ENCODE data around the gene TMPRSS11D. TPM values are rescaled to one million over a fixed set of nuclear protein-coding genes. Genes with fewer than 3 reads are reported as not detected.

TMPRSS11D gene
- total RNA-seq, 1 donor: not detected

DNA sequence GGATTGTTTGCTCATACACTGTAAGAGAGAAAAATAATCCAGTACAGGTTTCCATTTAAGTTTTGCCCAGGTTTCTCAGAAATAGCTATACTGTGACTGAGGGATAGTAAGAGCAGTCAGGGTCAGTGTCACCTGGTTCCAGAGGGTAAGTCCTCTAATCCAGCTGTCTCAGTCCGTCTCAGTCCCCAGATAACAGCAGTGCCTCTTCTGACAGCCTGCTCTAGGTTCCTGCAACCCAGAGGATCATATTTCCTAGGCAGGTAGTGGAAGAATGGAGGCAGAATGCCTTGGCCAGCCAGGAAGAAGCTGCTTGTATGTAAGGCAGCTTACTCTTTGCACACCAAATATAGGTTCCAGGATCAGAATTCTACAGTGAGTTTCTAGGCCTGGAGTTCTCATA, 107.1 kb downstream of the TMPRSS11D start:
- H3K27ac ChIP-seq (ENCODE audit: low read depth, low read length): no peak overlapping the region
- no peak overlapping the region for H2AFZ ChIP-seq (ENCODE audit: low read length)
- TF ChIP-seq, protein P1, sequence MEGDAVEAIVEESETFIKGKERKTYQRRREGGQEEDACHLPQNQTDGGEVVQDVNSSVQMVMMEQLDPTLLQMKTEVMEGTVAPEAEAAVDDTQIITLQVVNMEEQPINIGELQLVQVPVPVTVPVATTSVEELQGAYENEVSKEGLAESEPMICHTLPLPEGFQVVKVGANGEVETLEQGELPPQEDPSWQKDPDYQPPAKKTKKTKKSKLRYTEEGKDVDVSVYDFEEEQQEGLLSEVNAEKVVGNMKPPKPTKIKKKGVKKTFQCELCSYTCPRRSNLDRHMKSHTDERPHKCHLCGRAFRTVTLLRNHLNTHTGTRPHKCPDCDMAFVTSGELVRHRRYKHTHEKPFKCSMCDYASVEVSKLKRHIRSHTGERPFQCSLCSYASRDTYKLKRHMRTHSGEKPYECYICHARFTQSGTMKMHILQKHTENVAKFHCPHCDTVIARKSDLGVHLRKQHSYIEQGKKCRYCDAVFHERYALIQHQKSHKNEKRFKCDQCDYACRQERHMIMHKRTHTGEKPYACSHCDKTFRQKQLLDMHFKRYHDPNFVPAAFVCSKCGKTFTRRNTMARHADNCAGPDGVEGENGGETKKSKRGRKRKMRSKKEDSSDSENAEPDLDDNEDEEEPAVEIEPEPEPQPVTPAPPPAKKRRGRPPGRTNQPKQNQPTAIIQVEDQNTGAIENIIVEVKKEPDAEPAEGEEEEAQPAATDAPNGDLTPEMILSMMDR (IDR thresholded peaks at IDR 0.05; ENCODE audit: extremely low read depth, low read depth, low read length): no peak
- DNase-seq (ENCODE audit: insufficient read length, low spot score, missing footprints): no peak
- H3K4me3 ChIP-seq (ENCODE audit: insufficient read depth, low read length): no peak overlapping the region
- H3K27me3 ChIP-seq (ENCODE audit: insufficient read depth, low read length): no peaks in the 10 kb centered on the region
- no peaks in the 10 kb centered on the region for H3K9me3 ChIP-seq (ENCODE audit: low read depth, low read length)
- no peaks in the 10 kb centered on the region for H3K36me3 ChIP-seq (ENCODE audit: insufficient read depth, low read length)
- no peak overlapping the region for H3K4me2 ChIP-seq (ENCODE audit: insufficient read depth, low read length)
- no peaks in the 10 kb centered on the region for H4K20me1 ChIP-seq (ENCODE audit: insufficient read depth, low read length)
- no peaks in the 10 kb centered on the region for H3K79me2 ChIP-seq (ENCODE audit: insufficient read depth, low read length)
- no peaks in the 10 kb centered on the region for H3K4me1 ChIP-seq (ENCODE audit: insufficient read depth, low read length)

Other genes with a start within 250 kb of the TMPRSS11D start
- gene UBA6, start 182.8 kb downstream of the TMPRSS11D start, total RNA-seq: 60.7 and 60.8 TPM in 2 replicates
- not detected in 2 replicates for gene GNRHR, start 129.6 kb downstream of the TMPRSS11D start, total RNA-seq
- gene TMPRSS11A, start 79.5 kb upstream of the TMPRSS11D start, total RNA-seq: not detected in 2 replicates
- gene TMPRSS11F, start 245.9 kb upstream of the TMPRSS11D start, total RNA-seq: not detected in 2 replicates